Bronchial epithelial cell (primary cell): Measurements from ENCODE around the gene ST6GALNAC6. TPM values are rescaled to one million over a fixed set of nuclear protein-coding genes. Genes with fewer than 3 reads are reported as not detected.
A peak's percentile ranks its signal among the peaks of the same experiment; 100 is the strongest.
"Not testable (repeated sequence)": the region's sequence is repeated elsewhere in the genome, so short reads cannot be mapped to it uniquely, and the experiment has no call there.

ENCODE experiments used
- DNase-seq: peaks from one replicate; pipeline ENCODE4 v3.0.0-alpha.2; 2010; ENCODE audit warnings: low read depth
- FAIRE-seq: peaks from 2 replicates; lab custom pipeline; 2011; peaks lifted over from hg19 to GRCh38; lab: Jason Lieb, UNC
- H3K27me3 ChIP-seq: 2 replicates; pipeline ENCODE4 v1.5.1; 2011; ENCODE audit warnings: low read length; ENCODE audit not compliant: control insufficient read depth, insufficient read depth
- H3K36me3 ChIP-seq: 2 replicates; pipeline ENCODE4 v1.5.1; 2011; ENCODE audit warnings: low read length; ENCODE audit not compliant: control insufficient read depth, insufficient read depth
- H3K4me3 ChIP-seq: 2 replicates; pipeline ENCODE4 v1.5.1; 2011; ENCODE audit warnings: mild to moderate bottlenecking, low read depth, low read length, control low read depth
- total RNA-seq: library from RNA; depleted of rRNA; stranded (reverse); fragments of >200 nt; gene quantifications from 2 replicates; pipeline ENCODE4 v1.2.1, GENCODE V29; 2014
- TF ChIP-seq, protein P1 (sequence below): IDR thresholded peaks from 2 replicates; pipeline ENCODE4 v1.5.1; 2011; ENCODE audit warnings: mild to moderate bottlenecking, moderate library complexity, low read length, control low read depth, inconsistent platforms; ENCODE audit not compliant: insufficient read depth, severe bottlenecking

Gene ST6GALNAC6
- total RNA-seq, 1 donor from 2014 or later = 18.4 TPM

DNA sequence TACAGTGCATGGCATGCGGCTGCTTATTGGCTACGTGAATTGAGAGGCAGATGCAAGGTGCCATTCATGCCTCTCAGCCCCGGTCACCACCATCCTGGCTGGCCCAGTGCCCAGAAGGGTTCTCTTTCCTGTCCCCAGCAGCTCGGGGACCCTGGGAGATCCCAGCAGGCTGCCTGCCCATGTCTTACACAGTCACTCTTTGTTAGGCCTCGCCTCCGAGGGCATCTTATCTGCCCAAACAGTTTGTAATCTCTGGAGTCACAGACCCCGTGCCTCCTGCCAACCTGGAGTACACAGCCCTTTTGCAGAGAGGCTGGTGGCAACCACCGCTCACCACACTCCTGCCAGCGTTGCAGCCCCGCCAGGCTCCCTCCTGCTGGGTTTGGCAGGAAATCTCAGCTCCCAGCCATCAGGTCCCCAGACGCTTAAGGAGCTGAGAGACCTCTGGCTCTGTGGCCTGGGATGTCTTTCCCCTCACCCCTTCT lies 14.9 kb downstream of the ST6GALNAC6 start:
- Histone ChIP-seq H3K27me3 (no peaks in the 10 kb centered on the region), H3K4me3 (no peak overlapping the region), H3K36me3 (peaks cover 9% of the 10 kb centered on the region)
- DNase-seq = no peak
- no peak for FAIRE-seq
- TF ChIP-seq, protein P1, sequence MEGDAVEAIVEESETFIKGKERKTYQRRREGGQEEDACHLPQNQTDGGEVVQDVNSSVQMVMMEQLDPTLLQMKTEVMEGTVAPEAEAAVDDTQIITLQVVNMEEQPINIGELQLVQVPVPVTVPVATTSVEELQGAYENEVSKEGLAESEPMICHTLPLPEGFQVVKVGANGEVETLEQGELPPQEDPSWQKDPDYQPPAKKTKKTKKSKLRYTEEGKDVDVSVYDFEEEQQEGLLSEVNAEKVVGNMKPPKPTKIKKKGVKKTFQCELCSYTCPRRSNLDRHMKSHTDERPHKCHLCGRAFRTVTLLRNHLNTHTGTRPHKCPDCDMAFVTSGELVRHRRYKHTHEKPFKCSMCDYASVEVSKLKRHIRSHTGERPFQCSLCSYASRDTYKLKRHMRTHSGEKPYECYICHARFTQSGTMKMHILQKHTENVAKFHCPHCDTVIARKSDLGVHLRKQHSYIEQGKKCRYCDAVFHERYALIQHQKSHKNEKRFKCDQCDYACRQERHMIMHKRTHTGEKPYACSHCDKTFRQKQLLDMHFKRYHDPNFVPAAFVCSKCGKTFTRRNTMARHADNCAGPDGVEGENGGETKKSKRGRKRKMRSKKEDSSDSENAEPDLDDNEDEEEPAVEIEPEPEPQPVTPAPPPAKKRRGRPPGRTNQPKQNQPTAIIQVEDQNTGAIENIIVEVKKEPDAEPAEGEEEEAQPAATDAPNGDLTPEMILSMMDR = no peak

DNA sequence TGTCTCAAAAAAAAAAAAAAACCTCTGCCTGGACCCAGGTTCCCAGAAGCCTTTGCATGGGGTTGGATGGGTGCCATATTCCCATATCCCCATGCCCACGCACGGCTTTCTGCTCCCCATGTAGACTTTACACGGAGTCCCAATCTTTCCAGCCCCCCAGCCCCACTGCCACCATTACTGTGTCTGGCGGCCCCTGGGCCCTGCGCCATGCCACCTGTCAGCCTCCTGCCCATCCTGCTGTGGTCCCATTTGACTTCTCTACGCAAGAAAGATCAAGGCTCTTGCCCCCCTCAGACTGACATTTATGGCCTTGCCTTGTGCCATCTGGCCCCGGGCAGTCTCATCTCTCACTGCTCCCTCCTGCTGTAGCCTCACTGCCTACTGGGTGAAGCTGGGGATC lies 15.4 kb downstream of the ST6GALNAC6 start:
- TF ChIP-seq, protein P1 = no peak
- Histone ChIP-seq H3K27me3 (no peaks in the 10 kb centered on the region), H3K36me3 (peaks cover 9% of the 10 kb centered on the region), H3K4me3 (no peak overlapping the region)
- FAIRE-seq (no peak), DNase-seq (no peak)

DNA sequence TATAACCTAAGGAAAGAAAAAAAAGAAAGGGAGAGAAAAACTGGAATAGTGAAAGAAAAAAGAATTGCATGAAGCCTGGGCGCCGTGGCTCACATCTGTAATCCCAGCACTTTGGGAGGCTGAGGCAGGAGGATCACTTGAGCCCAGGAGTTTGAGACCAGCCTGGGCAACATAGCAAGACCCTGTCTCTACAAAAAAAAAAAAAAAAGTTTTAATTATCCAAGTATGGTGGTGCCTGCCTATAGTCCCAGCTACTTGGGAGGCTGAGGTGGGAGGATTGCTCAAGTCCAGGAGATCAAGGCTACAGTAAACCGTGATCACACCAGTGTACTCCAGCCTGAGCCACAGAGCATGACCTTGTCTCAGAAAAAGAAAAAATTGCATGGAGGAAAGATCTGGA lies 17.7 kb downstream of the ST6GALNAC6 start:
- not testable (repeated sequence) for FAIRE-seq, H3K36me3 ChIP-seq, H3K27me3 ChIP-seq, H3K4me3 ChIP-seq, DNase-seq

DNA sequence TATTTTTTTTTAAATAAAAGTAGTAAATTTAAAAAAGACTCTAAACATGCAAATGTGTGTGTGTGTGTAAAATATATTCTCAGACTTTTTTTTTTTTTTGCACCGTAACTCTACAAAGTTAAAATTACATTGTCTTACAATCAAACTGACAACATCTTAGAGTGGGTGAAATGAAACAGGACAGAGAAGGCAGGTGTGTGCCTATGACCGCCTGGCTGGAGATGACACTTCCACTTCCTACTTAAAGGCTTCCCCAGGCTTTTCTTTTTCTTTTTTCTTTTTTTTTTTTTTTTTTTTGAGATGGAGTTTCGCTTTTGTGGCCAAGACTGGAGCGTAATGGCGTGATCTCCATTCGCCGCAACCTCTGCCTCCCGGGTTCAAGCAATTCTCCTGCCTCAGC lies 19.3 kb downstream of the ST6GALNAC6 start:
- FAIRE-seq (no peak), DNase-seq (no peak)
- no peaks in the 10 kb centered on the region for H3K27me3 ChIP-seq
- TF ChIP-seq, protein P1 = no peak
- H3K4me3 ChIP-seq = no peak overlapping the region
- H3K36me3 ChIP-seq = no peaks in the 10 kb centered on the region

DNA sequence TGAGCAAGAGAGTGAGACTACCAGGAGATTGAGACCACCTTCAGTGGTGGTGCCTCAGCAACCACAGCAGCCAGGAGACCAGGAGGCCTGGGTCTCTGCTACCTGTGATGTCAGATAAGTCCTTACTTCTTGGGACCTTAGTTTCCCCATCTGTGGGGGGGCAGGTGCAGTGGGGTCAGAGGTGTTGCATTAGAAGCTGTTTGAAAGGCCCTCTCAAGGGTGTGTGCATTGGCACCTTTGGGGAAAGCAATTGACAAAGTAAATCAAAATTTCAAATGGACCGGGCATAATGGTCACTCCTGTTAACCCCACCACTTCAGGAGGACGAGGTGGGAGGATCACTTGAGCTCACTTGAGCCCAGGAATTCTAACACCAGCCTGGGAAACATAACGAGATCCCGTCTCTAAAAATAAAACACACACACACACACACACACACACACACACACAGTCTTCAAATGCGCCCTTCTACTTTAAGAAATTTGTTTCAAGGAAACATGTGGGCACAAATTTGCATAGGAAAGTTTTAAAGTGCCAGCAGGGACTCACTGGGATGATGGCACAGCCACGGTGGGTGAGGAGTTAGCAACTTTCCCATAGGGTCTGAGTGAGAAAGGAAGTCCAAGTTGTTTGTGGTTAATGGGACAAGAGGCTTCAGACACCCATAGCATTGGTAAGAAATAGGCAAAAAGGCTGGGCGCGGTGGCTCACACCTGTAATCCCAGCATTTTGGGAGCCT lies 20.6 kb downstream of the ST6GALNAC6 start:
- Histone ChIP-seq H3K27me3 (no peaks in the 10 kb centered on the region), H3K4me3 (no peak overlapping the region), H3K36me3 (no peaks in the 10 kb centered on the region)
- no peak for DNase-seq
- TF ChIP-seq, protein P1 = no peak
- FAIRE-seq = no peak

DNA sequence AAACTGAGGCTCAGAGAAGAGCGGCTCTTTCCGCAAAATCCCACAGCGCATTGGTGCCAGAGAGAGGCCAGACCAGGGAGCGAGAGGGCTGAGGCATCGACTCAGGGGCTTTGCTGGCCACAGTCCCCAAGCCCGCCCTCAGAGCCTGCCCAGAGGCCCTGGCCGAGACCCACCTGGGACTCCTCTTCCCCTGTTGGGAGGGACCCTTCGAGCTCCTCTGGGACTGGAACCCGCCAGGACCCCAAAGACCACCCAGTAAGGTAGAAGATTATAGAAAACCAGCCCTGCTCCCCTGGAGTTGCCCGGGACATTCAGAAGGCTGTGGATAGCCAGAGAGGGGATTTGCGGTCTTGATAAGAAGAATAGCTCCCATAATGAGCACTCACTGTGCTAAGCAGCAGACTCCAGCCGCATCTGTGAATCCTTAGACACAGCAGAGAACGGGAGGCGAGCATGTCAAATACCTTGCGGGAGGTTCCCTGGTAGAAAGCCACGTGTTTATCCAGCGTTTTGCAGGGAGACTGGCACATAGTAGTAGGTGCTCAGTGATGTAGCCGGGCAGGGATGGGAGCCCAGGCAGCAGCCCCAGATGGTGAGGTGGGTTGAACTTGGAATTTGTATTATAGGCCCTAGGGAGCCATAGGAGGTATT lies 21.3 kb downstream of the ST6GALNAC6 start:
- H3K4me3 ChIP-seq = peak overlapping the region; percentile 48
- no peaks in the 10 kb centered on the region for H3K27me3 ChIP-seq
- H3K36me3 ChIP-seq = no peaks in the 10 kb centered on the region
- FAIRE-seq (no peak), DNase-seq (no peak)
- TF ChIP-seq, protein P1 = no peak
